Fibroblast of pulmonary artery (primary cell): ENCODE results near the gene ZBTB20.

Experiments
- DNase-seq: peaks from one replicate; pipeline ENCODE4 v3.0.0-alpha.2; 2010; ENCODE audit warnings: low read depth
- H3K4me3 ChIP-seq: replicated peaks from 2 replicates; pipeline ENCODE4 v1.5.1; 2011; ENCODE audit warnings: low read depth, mild to moderate bottlenecking, control low read depth, low read length, moderate library complexity
- CTCF ChIP-seq: IDR thresholded peaks from 2 replicates; pipeline ENCODE4 v1.5.1; 2011; ENCODE audit warnings: mild to moderate bottlenecking, control low read depth, low read length, inconsistent platforms; ENCODE audit errors: missing control alignments

Gene ZBTB20

DNA sequence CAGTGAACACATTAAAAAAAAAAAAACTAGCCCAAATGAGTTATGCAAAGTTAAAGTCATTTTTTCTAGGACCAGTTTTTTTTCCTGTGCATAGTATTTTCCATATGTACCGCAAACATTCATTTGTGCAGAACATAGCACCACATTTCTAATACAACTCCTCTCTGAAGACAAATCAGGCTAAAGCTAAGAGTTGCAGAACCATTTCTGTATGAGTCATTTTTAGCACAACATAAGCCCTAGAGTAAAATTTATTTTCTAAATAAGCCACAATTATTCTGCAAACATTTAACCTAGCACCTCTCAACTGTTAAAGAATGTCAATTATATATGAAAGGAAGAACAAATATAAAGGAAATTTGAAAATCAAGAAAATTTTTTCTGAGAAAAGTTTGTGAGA lies 477.5 kb downstream of the ZBTB20 start:
- DNase-seq, result no peak
- no peak for TF ChIP-seq CTCF
- no peak overlapping the region for H3K4me3 ChIP-seq

DNA sequence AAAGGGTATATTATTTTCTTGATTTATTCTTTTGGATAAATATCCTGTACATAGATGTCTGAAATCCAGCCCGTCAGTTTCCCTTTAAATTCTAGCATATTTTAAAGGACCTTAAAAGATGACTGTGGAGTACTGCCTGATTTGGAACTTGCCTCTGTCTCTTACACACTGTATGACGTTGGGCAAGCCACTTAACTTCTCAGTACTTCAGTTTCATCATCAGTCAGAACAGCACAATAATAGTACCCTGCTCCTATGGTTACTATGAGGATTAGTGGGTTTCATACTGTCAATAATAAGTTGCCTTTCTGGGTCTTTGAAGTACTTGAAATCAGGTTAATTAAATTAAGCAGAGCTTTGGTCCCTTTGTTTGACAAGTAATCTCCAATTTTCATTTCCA lies 479.0 kb downstream of the ZBTB20 start:
- no peak for DNase-seq
- no peak overlapping the region for H3K4me3 ChIP-seq
- no peak for TF ChIP-seq CTCF

DNA sequence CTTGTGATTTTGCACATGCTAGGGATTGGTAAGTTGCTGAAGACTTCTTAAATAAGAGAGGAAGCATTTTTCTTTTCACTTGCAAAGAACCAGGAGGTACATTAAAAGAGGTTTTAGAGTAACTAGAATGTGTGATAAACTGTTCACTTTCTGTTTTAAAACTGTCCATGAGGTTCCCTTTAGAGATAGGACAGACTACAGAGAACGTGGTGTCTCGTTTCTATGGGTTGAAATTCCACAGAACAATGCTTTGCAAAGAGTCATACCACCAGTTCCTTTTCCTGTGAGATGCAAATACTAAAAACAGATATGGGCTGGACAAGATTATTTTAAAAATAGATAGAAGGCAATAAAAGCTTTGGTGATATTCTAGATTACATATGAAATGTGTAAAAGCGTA lies 480.5 kb downstream of the ZBTB20 start:
- peak; percentile 45 for DNase-seq
- no peak for TF ChIP-seq CTCF
- H3K4me3 ChIP-seq, result no peak overlapping the region

- H3K4me3 ChIP-seq, result no peak overlapping the region
- no peak for DNase-seq
- TF ChIP-seq CTCF, result no peak
Observed at GRCh38 chr3:114664006-114664405, 483.1 kb downstream of the ZBTB20 start.

GRCh38 chr3:114660808-114661207 lies 486.3 kb downstream of the ZBTB20 start:
- DNase-seq, result no peak
- H3K4me3 ChIP-seq, result no peak overlapping the region
- no peak for TF ChIP-seq CTCF

- peak; percentile 71 for DNase-seq
- TF ChIP-seq CTCF, result no peak
- H3K4me3 ChIP-seq, result no peak overlapping the region
Observed at GRCh38 chr3:114660124-114660523, 487.0 kb downstream of the ZBTB20 start.
